H1 (cell line): ENCODE results near the gene MTMR2. TPM values are rescaled to one million over a fixed set of nuclear protein-coding genes. Genes with fewer than 3 reads are reported as not detected.

Experiments
- CTCF ChIA-PET: fragments of 300-600 bp; sonication (Branson Sonifier 250); formaldehyde crosslinking; loops from one replicate; lab custom pipeline; 2021; ENCODE audit not compliant: partially characterized antibody; lab: Charles Lee
- POLR2A ChIA-PET: fragments of 300-600 bp; sonication (Branson Sonifier 250); formaldehyde crosslinking; loops from one replicate; lab custom pipeline; 2021; ENCODE audit warnings: inconsistent platforms; ENCODE audit not compliant: partially characterized antibody; lab: Charles Lee
- DNase-seq, 2 experiments: peaks; one replicate each; pipeline versions ENCODE4 v3.0.0 to v3.0.0-alpha.2; 2010 to 2022; ENCODE audit warnings: low spot score in 2 of 2, low read depth in 1 of 2, mixed read lengths in 1 of 2
- FAIRE-seq: peaks from 2 replicates; lab custom pipeline; 2011; peaks lifted over from hg19 to GRCh38; lab: Jason Lieb, UNC
- H2AFZ ChIP-seq: 2 replicates; pipeline ENCODE4 v1.8.1; 2012; ENCODE audit warnings: low read length, inconsistent platforms
- H2AK5ac ChIP-seq: 2 replicates; pipeline ENCODE4 v1.6.1; 2013; ENCODE audit warnings: low read depth, low read length
- H2BK120ac ChIP-seq: replicated peaks from 2 replicates; pipeline ENCODE3; 2013; ENCODE audit warnings: low read depth, low read length, inconsistent platforms
- H2BK12ac ChIP-seq: 2 replicates; pipeline ENCODE4 v1.6.1; 2013; ENCODE audit warnings: low read depth, low read length
- H2BK15ac ChIP-seq: 2 replicates; pipeline ENCODE4 v1.6.1; 2013; ENCODE audit warnings: low read length
- H2BK20ac ChIP-seq: 2 replicates; pipeline ENCODE4 v1.6.1; 2013; ENCODE audit warnings: low read length
- H2BK5ac ChIP-seq: 2 replicates; pipeline ENCODE4 v1.6.1; 2013; ENCODE audit warnings: low read depth, low read length
- H3K14ac ChIP-seq: 2 replicates; pipeline ENCODE4 v1.6.1; 2013; ENCODE audit warnings: inconsistent platforms; ENCODE audit not compliant: insufficient read length
- H3K18ac ChIP-seq: 2 replicates; pipeline ENCODE4 v1.6.1; 2013; ENCODE audit warnings: low read length; ENCODE audit errors: extremely low read depth
- H3K23ac ChIP-seq: 2 replicates; pipeline ENCODE4 v1.6.1; 2013; ENCODE audit warnings: inconsistent platforms; ENCODE audit not compliant: insufficient read length
- H3K23me2 ChIP-seq: 2 replicates; pipeline ENCODE4 v1.6.1; 2013; ENCODE audit warnings: low read depth, low read length
- H3K27ac ChIP-seq: 2 replicates; pipeline ENCODE4 v1.6.1; 2011; ENCODE audit warnings: low read depth, low read length, inconsistent platforms
- H3K27me3 ChIP-seq, 4 experiments: replicated peaks in 1 of 4; 1 replicate in 1 of 4; 2 replicates in 3 of 4; pipeline versions ENCODE4 v1.6.1 to v1.8.1; 2011 to 2013; ENCODE audit warnings: low read length in 3 of 4, mild to moderate bottlenecking in 3 of 4, inconsistent platforms in 2 of 4, mixed read lengths in 2 of 4, moderate library complexity in 1 of 4; ENCODE audit not compliant: control insufficient read depth in 3 of 4, insufficient read depth in 3 of 4; ENCODE audit errors: extremely low read depth in 1 of 4
- H3K36me3 ChIP-seq, 4 experiments: 2 replicates each; pipeline versions ENCODE4 v1.6.1 to v1.8.1; 2011 to 2013; ENCODE audit warnings: mild to moderate bottlenecking in 4 of 4, low read length in 3 of 4, moderate library complexity in 2 of 4, control low read depth in 1 of 4, inconsistent platforms in 1 of 4; ENCODE audit not compliant: insufficient read depth in 4 of 4, control insufficient read depth in 2 of 4
- H3K4ac ChIP-seq: replicated peaks from 2 replicates; pipeline ENCODE3; 2013; ENCODE audit warnings: low read length, low read depth, mixed read lengths, inconsistent platforms; ENCODE audit not compliant: insufficient read length
- H3K4me1 ChIP-seq, 4 experiments: replicated peaks in 1 of 4; 1 replicate in 1 of 4; 2 replicates in 3 of 4; pipeline versions ENCODE4 v1.6.1 to v1.8.1; 2011 to 2013; ENCODE audit warnings: low read length in 3 of 4, inconsistent platforms in 2 of 4, mixed read lengths in 1 of 4; ENCODE audit not compliant: insufficient read depth in 4 of 4, control insufficient read depth in 3 of 4
- H3K4me2 ChIP-seq, 2 experiments: 2 replicates each; pipeline versions ENCODE4 v1.6.1 to v1.8.1; 2011 to 2013; ENCODE audit warnings: low read depth in 2 of 2, low read length in 2 of 2, control low read depth in 1 of 2, inconsistent platforms in 1 of 2, mild to moderate bottlenecking in 1 of 2; ENCODE audit not compliant: insufficient read depth in 1 of 2
- H3K4me3 ChIP-seq, 4 experiments: fragments of 200-600, 300-600 bp in 1 of 4; sonication (generic), shearing (Covaris generic), sonication (Bioruptor Twin) in 1 of 4; 2 replicates each; pipeline versions ENCODE4 v1.5.1 to v1.8.1; 2011 to 2016; ENCODE audit warnings: low read length in 4 of 4, low read depth in 3 of 4, control low read depth in 2 of 4, inconsistent platforms in 2 of 4, mild to moderate bottlenecking in 2 of 4, mixed read lengths in 1 of 4, moderate library complexity in 1 of 4; ENCODE audit not compliant: insufficient read depth in 2 of 4; ENCODE audit errors: extremely low read depth in 1 of 4
- H3K56ac ChIP-seq: replicated peaks from 2 replicates; pipeline ENCODE3; 2013; ENCODE audit warnings: low read depth, mild to moderate bottlenecking, mixed read lengths, low read length, inconsistent platforms; ENCODE audit not compliant: insufficient read length
- H3K79me1 ChIP-seq: 2 replicates; pipeline ENCODE4 v1.6.1; 2013; ENCODE audit warnings: low read depth, low read length, control low read depth
- H3K79me2 ChIP-seq, 2 experiments: 2 replicates each; pipeline versions ENCODE4 v1.6.1 to v1.8.1; 2012 to 2013; ENCODE audit warnings: low read length in 2 of 2, mild to moderate bottlenecking in 2 of 2, inconsistent platforms in 1 of 2; ENCODE audit not compliant: insufficient read depth in 2 of 2, control insufficient read depth in 1 of 2
- H3K9ac ChIP-seq, 4 experiments: replicated peaks in 1 of 4; 1 replicate in 1 of 4; 2 replicates in 3 of 4; pipeline versions ENCODE4 v1.6.1 to v1.8.1; 2011 to 2013; ENCODE audit warnings: low read depth in 3 of 4, low read length in 3 of 4, control low read depth in 2 of 4, mild to moderate bottlenecking in 2 of 4, moderate library complexity in 2 of 4, inconsistent platforms in 1 of 4; ENCODE audit errors: extremely low read depth in 1 of 4
- H3K9me3 ChIP-seq, 2 experiments: 2 replicates each; pipeline versions ENCODE4 v1.6.1 to v1.8.1; 2012 to 2013; ENCODE audit warnings: mild to moderate bottlenecking in 2 of 2, moderate library complexity in 2 of 2, control low read depth in 1 of 2, inconsistent platforms in 1 of 2, low read depth in 1 of 2, low read length in 1 of 2, mixed read lengths in 1 of 2; ENCODE audit not compliant: insufficient read depth in 2 of 2
- H4K20me1 ChIP-seq, 2 experiments: replicated peaks in 1 of 2; 2 replicates each; pipeline versions ENCODE3 to v1.8.1; 2011 to 2013; ENCODE audit warnings: inconsistent platforms in 2 of 2, low read length in 2 of 2, mild to moderate bottlenecking in 1 of 2; ENCODE audit not compliant: insufficient read depth in 2 of 2, control insufficient read depth in 1 of 2
- H4K5ac ChIP-seq: 2 replicates; pipeline ENCODE4 v1.6.1; 2013; ENCODE audit warnings: low read length, low read depth, mixed read lengths, inconsistent platforms; ENCODE audit not compliant: insufficient read length
- H4K8ac ChIP-seq: 2 replicates; pipeline ENCODE4 v1.8.0; 2013; ENCODE audit warnings: mild to moderate bottlenecking, moderate library complexity, low read length, inconsistent platforms; ENCODE audit not compliant: insufficient read depth; ENCODE audit errors: extremely low read depth
- H4K91ac ChIP-seq: replicated peaks from 2 replicates; pipeline ENCODE3; 2013; ENCODE audit warnings: low read length, mixed read lengths, inconsistent platforms; ENCODE audit not compliant: insufficient read length
- ASH2L ChIP-seq: fragments of 200-600, 300-600 bp; sonication (generic); IDR thresholded peaks from one replicate; pipeline ENCODE4 v1.7.1; 2017; ENCODE audit warnings: low read length
- CEBPB ChIP-seq: IDR thresholded peaks from 2 replicates; pipeline ENCODE4 v1.6.1; 2012; ENCODE audit warnings: low read depth, low read length
- EP300 ChIP-seq, 2 experiments: IDR thresholded peaks; 1 replicate in 1 of 2; 2 replicates in 1 of 2; pipeline ENCODE4 v1.6.1; 2011 to 2012; ENCODE audit warnings: low read depth in 2 of 2, low read length in 2 of 2, mild to moderate bottlenecking in 2 of 2, borderline replicate concordance in 1 of 2, inconsistent platforms in 1 of 2, moderate library complexity in 1 of 2
- SIX5 ChIP-seq: IDR thresholded peaks from 2 replicates; pipeline ENCODE4 v1.6.1; 2011; ENCODE audit warnings: mild to moderate bottlenecking, low read depth, low read length
- SP4 ChIP-seq: IDR thresholded peaks from 2 replicates; pipeline ENCODE4 v1.6.1; 2012; ENCODE audit warnings: low read length, inconsistent platforms
- TAF7 ChIP-seq: optimal IDR thresholded peaks from 2 replicates; pipeline ENCODE3; 2011; ENCODE audit warnings: low read depth, mild to moderate bottlenecking, inconsistent platforms, low read length, moderate library complexity, borderline replicate concordance
- TBP ChIP-seq: IDR thresholded peaks from 2 replicates; pipeline ENCODE4 v1.6.1; 2011; ENCODE audit warnings: low read depth, low read length, improper control_type of control experiment
- WGBS, 2 experiments: shearing (Covaris generic) in 1 of 2; methylation state at CpG; one replicate each; pipeline versions ENCODE4 v1.1.6 to v1.1.7; 2013 to 2015; ENCODE audit warnings: low lambda C conversion rate in 2 of 2, mixed read lengths in 2 of 2, inconsistent platforms in 1 of 2, low coverage in 1 of 2, missing lambda C conversion rate in 1 of 2; ENCODE audit not compliant: insufficient replicate concordance in 2 of 2, insufficient coverage in 1 of 2, insufficient read length in 1 of 2; ENCODE audit errors: extremely low coverage in 1 of 2, missing lambda C conversion rate in 1 of 2; 5-methylcytosine and 5-hydroxymethylcytosine counted together
- polyA plus RNA-seq, 7 experiments: library from polyadenylated mRNA; depleted of rRNA in 3 of 7; stranded (reverse) in 5 of 7; unstranded in 2 of 7; fragments of >200 nt in 5 of 7; fragments of 200-250 nt in 2 of 7; gene quantifications; 1 replicate in 5 of 7; 2 replicates in 1 of 7; 4 replicates in 1 of 7; pipeline versions ENCODE4 v1.2.1 to v1.2.3, GENCODE V29; 2011 to 2013; ENCODE audit warnings: missing spikeins in 2 of 7, mixed read lengths in 2 of 7
- total RNA-seq: library from RNA; stranded (reverse); fragmentation: NEBNext Ultra II Directional; extraction: Animal tissue kit (Norgen Biotek cat#: 25700); gene quantifications from 2 replicates; pipeline ENCODE4 v1.2.1, GENCODE V29; 2021
- TF ChIP-seq, protein P1 (sequence below): IDR thresholded peaks from 2 replicates; pipeline ENCODE4 v1.6.1; 2011; ENCODE audit warnings: low read length, improper control_type of control experiment

The MTMR2 gene
- total and polyA plus RNA-seq, 2 of the 8 experiments (the other 6 are each of a cell fraction or from before 2014, with no cell fraction given), result 16.7 to 52.9 TPM

DNA sequence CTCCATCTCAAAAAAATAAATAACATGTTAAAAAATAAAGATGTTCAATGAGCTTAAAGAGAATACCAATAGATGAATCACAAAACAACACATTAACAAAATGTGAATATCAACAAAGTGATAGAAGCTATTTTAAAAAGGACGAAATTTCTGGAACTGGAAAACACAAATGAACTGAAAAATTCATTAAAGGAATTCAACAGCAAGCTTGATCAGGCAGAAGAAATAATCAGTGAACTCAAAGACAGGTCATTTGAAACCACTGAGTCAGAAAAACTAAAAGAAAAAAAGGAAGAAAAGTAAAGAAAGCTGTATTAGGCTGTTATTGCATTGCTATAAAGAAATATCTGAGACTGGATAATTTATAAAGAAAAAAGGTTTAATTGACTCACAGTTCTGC is 7.0 kb upstream of the MTMR2 start:
- Histone ChIP-seq H3K9ac (no peak overlapping the region), H2BK20ac (no peak overlapping the region), H3K23me2 (no peaks in the 10 kb centered on the region), H2BK120ac (no peak overlapping the region), H3K4me3 (no peak overlapping the region), H3K79me1 (no peaks in the 10 kb centered on the region), H3K9me3 (no peaks in the 10 kb centered on the region), H3K56ac (no peak overlapping the region), H3K4ac (no peak overlapping the region), H3K4me1 (no peaks in the 10 kb centered on the region), H3K27ac (no peak overlapping the region), H4K5ac (no peak overlapping the region), H4K91ac (no peak overlapping the region), H3K36me3 (no peaks in the 10 kb centered on the region), H2BK15ac (no peak overlapping the region), H3K27me3 (no peaks in the 10 kb centered on the region), H2AK5ac (no peak overlapping the region), H3K79me2 (no peaks in the 10 kb centered on the region), H2AFZ (no peak overlapping the region), H3K18ac (no peak overlapping the region)
- FAIRE-seq (no peak), DNase-seq (no peak)
- TF ChIP-seq, protein P1, sequence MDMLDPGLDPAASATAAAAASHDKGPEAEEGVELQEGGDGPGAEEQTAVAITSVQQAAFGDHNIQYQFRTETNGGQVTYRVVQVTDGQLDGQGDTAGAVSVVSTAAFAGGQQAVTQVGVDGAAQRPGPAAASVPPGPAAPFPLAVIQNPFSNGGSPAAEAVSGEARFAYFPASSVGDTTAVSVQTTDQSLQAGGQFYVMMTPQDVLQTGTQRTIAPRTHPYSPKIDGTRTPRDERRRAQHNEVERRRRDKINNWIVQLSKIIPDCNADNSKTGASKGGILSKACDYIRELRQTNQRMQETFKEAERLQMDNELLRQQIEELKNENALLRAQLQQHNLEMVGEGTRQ, result no peak
- no peak for TF ChIP-seq TAF7
- TF ChIP-seq CEBPB, result no peak
- TF ChIP-seq SP4, result no peak
- no peak for TF ChIP-seq EP300 (IDR thresholded peaks at IDR 0.05; ENCODE audit: borderline replicate concordance in 1 of 2, low read depth in 2 of 2, low read length in 2 of 2)
- TF ChIP-seq TBP, result no peak
- no peak for TF ChIP-seq SIX5
- no peak for TF ChIP-seq ASH2L
- TF ChIP-seq, all 59 proteins: peak for 0
- no peak overlapping the region for H4K8ac ChIP-seq
- H2BK12ac ChIP-seq, result no peak overlapping the region
- H3K14ac ChIP-seq, result no peak overlapping the region
- H4K20me1 ChIP-seq, result no peaks in the 10 kb centered on the region
- 76% methylated on average over 1 of the region's 1 CpG; no CpG with 5 or more reads in 1 of the 2 experiments for WGBS, 2 experiments
- no peak overlapping the region for H2BK5ac ChIP-seq
- CTCF ChIA-PET, result no interaction called here
- no peak overlapping the region for H3K4me2 ChIP-seq
- H3K23ac ChIP-seq, result no peak overlapping the region
- POLR2A ChIA-PET, result no interaction called here
